Measurements from ENCODE around the gene PAOX.

DNA sequence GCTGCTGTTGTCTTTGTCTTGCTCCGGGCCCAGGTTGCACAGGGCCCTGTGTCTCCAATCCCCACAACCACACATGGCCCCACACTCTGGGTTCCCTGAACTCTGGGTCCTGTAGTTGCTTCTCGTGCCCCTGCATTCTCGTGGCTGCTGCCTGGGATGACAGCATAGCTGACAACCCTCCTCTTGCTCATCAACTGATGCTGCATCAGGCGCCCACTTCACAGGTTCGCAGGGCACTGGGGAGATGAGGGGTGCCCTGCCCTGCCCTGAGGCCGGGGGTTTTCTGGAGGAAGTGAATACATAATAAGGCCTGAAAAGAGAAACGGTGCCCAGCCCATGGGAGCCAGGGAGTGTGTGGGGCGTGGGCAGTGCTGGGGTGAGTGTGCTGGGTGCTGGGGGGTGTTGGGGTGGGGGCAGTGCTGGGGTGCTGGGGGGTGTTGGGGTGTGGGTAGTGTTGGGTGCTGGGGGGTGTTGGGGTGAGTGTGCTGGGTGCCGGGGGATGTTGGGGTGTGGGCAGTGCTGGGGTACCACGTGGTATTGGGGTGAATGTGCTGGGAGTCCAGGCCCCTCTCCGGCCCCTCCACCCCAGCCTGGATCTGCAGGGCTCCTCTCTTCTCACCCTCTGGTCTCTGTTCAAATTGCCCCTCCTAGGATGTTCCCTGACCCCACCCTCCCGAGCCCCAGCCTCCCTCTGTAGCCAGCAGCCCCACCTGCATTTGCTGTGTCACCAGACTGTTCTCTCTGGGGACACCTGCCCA, 12.9 kb downstream of the PAOX start:
- TF ChIP-seq, protein P1, sequence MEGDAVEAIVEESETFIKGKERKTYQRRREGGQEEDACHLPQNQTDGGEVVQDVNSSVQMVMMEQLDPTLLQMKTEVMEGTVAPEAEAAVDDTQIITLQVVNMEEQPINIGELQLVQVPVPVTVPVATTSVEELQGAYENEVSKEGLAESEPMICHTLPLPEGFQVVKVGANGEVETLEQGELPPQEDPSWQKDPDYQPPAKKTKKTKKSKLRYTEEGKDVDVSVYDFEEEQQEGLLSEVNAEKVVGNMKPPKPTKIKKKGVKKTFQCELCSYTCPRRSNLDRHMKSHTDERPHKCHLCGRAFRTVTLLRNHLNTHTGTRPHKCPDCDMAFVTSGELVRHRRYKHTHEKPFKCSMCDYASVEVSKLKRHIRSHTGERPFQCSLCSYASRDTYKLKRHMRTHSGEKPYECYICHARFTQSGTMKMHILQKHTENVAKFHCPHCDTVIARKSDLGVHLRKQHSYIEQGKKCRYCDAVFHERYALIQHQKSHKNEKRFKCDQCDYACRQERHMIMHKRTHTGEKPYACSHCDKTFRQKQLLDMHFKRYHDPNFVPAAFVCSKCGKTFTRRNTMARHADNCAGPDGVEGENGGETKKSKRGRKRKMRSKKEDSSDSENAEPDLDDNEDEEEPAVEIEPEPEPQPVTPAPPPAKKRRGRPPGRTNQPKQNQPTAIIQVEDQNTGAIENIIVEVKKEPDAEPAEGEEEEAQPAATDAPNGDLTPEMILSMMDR (conservative IDR thresholded peaks at IDR 0.05; ENCODE audit: low read depth in 2 of 2) = no peak
- TF ChIP-seq POLR2AphosphoS5 (IDR thresholded peaks at IDR 0.05; ENCODE audit: low read depth) (no peak), CREB1 (CRISPR knock-in tag; IDR thresholded peaks at IDR 0.05; ENCODE audit: low read depth) (no peak), EZH2 (IDR thresholded peaks at IDR 0.05; ENCODE audit: low read depth, unreplicated experiment) (no peak), JUNB (IDR thresholded peaks at IDR 0.05; ENCODE audit: unreplicated experiment) (no peak), EZH2phosphoT487 (IDR thresholded peaks at IDR 0.05; ENCODE audit: unreplicated experiment) (no peak), STAT1 (IDR thresholded peaks at IDR 0.05; ENCODE audit: unreplicated experiment) (no peak), ZNF114 (CRISPR knock-in tag; IDR thresholded peaks at IDR 0.05) (no peak), ZNF331 (CRISPR knock-in tag; IDR thresholded peaks at IDR 0.05; ENCODE audit: low read depth) (no peak), NANOG (IDR thresholded peaks at IDR 0.05; ENCODE audit: borderline replicate concordance) (no peak)
- TF ChIP-seq, protein P2, sequence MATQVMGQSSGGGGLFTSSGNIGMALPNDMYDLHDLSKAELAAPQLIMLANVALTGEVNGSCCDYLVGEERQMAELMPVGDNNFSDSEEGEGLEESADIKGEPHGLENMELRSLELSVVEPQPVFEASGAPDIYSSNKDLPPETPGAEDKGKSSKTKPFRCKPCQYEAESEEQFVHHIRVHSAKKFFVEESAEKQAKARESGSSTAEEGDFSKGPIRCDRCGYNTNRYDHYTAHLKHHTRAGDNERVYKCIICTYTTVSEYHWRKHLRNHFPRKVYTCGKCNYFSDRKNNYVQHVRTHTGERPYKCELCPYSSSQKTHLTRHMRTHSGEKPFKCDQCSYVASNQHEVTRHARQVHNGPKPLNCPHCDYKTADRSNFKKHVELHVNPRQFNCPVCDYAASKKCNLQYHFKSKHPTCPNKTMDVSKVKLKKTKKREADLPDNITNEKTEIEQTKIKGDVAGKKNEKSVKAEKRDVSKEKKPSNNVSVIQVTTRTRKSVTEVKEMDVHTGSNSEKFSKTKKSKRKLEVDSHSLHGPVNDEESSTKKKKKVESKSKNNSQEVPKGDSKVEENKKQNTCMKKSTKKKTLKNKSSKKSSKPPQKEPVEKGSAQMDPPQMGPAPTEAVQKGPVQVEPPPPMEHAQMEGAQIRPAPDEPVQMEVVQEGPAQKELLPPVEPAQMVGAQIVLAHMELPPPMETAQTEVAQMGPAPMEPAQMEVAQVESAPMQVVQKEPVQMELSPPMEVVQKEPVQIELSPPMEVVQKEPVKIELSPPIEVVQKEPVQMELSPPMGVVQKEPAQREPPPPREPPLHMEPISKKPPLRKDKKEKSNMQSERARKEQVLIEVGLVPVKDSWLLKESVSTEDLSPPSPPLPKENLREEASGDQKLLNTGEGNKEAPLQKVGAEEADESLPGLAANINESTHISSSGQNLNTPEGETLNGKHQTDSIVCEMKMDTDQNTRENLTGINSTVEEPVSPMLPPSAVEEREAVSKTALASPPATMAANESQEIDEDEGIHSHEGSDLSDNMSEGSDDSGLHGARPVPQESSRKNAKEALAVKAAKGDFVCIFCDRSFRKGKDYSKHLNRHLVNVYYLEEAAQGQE (IDR thresholded peaks at IDR 0.05; ENCODE audit: unreplicated experiment) = no peak
- TF ChIP-seq, protein P3, sequence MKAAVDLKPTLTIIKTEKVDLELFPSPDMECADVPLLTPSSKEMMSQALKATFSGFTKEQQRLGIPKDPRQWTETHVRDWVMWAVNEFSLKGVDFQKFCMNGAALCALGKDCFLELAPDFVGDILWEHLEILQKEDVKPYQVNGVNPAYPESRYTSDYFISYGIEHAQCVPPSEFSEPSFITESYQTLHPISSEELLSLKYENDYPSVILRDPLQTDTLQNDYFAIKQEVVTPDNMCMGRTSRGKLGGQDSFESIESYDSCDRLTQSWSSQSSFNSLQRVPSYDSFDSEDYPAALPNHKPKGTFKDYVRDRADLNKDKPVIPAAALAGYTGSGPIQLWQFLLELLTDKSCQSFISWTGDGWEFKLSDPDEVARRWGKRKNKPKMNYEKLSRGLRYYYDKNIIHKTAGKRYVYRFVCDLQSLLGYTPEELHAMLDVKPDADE (IDR thresholded peaks at IDR 0.05) = no peak

Data from GM23338 (cell line).